DMS79 (cell line): Measurements from ENCODE around the gene TXN2.
"Not testable (repeated sequence)": the region's sequence is repeated elsewhere in the genome, so short reads cannot be mapped to it uniquely, and the experiment has no call there.

Experiments used
- DNase-seq: peaks from one replicate; lab custom pipeline; 2025; lab: John Stamatoyannopoulos, UW

Gene TXN2

DNA sequence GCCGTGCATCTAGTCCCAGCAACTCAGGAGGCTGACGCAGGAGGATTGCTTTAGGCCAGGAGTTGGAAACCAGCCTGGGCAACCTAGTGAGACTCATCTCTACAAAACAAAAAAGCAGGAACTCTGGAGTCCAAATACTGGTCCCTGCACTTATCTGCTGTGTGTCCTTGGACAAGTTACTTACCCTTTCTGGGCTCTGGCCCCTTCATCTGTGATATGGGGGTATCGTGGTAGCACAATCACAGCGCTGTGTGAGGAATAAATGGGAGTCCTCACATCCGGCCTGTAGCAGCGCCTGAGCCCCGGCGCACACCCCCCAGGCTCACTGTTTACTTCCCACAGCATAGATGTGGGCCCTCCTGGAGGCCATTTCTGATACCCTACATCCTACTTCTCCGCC, 49.5 kb downstream of the TXN2 start:
- DNase-seq, result no peak

- DNase-seq, result no peak
Measured at GRCh38 chr22:36430863-36431262, 50.6 kb downstream of the TXN2 start.

GRCh38 chr22:36427952-36428351, 53.5 kb downstream of the TXN2 start:
- DNase-seq, result not testable (repeated sequence)

DNA sequence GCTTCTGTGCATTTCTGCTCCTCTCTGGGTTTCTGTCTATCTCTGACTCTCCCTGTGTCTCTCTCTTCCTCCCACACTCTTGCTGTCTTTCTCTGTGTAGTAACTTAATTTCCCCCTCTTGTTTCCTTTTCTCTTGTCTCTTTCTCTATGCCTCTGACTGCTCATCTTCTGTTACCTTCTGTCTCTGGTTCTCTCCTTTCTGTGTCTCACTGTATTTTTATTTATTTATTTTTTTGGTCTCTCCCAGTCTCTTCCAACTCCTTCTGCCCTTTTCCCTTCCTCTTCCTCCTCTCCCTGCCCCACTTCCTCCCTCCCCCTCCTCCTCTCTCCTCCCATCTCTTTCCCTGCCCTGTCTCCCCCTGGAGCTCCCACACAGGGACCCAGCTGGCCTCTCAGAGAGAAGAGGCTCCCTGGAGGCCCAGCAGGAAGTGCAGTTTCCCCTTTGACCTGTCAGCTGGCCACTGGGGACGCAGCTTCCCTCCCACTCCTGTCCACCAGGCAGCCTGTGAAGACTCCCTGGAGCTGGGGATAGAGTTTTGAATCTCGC, 55.4 kb downstream of the TXN2 start:
- no peak for DNase-seq

DNA sequence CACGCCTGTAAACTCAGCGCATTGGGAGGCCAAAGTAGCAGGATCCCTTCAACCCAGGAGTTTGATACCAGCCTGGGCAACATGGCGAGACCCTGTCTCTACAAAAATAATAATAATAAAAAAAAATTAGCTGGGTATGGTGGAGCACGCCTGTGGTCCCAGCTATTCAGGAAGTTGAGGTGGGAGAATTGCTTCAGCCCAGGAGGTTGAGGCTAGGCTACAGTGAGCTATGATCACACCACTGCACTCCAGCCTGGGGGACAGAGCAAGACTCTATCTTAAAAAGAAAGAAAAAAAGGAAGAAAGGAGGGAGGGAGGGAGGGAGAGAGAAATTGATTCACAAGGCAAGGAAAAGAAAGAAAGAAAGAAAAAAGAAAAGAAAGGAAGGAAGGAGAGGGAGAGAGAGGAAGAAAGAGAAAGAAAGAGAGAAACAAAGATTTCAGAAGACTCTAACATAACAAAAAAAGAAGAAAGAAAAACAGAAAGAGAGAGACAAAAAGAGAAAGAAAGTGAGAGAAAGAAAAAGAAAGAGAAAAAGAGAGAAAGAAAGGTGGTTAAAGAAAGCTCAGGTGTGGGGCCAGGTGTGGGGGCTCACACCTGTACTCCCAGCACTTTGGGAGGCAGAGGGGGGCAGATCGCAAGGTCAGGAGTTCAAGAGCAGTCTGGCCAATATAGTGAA, 56.4 kb downstream of the TXN2 start:
- DNase-seq, result no peak

- DNase-seq, result not testable (repeated sequence)
Measured at GRCh38 chr22:36424466-36424865, 57.0 kb downstream of the TXN2 start.

- DNase-seq, result no peak
Measured at GRCh38 chr22:36423461-36424404, 57.7 kb downstream of the TXN2 start.

- no peak for DNase-seq
Measured at GRCh38 chr22:36422287-36423014, 59.0 kb downstream of the TXN2 start.

GRCh38 chr22:36419912-36420882, 61.2 kb downstream of the TXN2 start:
- DNase-seq, result no peak

DNA sequence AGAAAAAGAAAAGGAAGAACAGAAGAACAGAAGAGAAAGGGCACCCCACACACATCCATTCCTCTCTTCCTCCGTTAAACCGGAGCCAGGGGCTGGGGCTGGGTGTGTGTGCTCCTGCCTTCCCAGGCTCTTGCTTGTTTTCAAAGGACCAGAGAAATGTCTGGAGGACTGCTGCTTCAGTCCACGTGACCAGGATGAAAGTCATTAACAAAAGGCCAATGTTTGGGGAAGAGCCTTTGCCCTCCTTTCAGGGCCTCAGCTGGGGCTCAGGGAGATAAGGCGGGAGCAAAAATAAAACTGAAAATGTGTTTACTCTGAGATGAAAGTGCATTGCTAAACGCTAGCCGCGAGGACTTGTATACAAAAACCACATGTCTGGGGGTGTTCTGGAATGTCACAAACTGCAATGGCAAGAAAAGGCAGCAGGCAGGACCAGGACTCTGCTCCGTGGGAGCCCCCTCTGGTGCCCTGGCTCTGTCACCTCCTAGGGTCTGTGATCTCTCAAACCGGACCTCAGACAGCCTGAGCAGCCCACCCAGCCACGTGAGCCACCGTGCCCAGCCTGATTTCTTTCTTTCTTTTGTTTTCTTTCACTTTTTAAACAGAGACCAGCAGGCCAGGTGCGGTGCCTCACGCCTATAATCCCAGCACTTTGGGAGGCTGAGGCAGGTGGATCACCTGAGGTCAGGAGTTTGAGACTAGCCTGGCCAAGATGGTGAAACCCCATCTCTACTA, 62.1 kb downstream of the TXN2 start:
- peak; percentile 25 for DNase-seq

- no peak for DNase-seq
Measured at GRCh38 chr22:36417281-36417686, 64.2 kb downstream of the TXN2 start.
